Measurements from ENCODE around the gene NEURL3. TPM values are rescaled to one million over a fixed set of nuclear protein-coding genes. Genes with fewer than 3 reads are reported as not detected.

Gene NEURL3
- total RNA-seq, 2 experiments from 2014 or later, result 0.22 to 0.27 TPM

DNA sequence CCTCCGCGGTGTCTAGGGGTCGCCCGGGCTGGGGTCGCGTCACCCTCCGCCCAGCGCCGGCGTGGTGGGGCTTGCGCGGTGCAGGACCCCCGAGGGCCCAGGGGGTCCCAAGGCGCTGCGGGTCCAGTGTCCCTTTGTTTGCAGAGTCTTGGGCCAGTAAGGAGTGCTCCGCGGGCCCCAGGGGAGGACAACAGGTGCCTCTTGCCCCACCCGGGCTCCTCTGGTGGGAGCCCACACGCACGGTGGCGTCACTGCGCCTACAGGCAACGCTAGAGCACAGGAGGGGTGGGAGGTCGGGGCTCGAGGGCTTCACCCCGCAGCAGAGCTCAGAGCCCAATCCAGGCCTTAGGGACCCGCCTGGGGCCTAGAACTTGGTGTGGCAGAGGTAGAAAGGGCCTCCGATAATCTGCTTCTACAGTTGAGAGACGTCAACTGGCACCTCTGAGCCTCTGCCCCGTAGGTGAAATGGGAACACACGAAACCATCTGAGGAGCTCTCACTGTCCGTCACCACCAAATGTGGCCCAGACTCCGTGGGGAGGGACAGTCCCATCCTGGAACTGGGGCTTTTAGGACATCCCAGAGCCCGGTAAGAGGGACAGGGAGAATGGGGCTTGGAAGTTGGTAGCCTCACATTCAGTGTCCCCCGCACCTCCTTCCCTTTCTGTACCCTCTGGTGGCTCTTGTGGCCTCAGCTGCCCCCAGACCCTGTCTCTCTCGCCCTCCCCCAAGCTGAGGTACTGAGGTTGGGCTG, 32.8 kb upstream of the NEURL3 start:
- Mint-ChIP-seq H3K4me1 (peaks cover 59% of the 10 kb centered on the region), H3K4me3 (peak overlapping the region; percentile 88), H3K27ac (peak overlapping the region; percentile 98), H3K9me3 (no peaks in the 10 kb centered on the region), H3K27me3 (no peaks in the 10 kb centered on the region), H3K36me3 (ENCODE audit: low read depth) (peaks cover 33% of the 10 kb centered on the region)
- ChIA-PET CTCF (interaction anchor here (1.1 to 2.1 kb wide), 7 partner anchors 10 to 203 kb away, joined by 3 to 9 read pairs (median 5); partner anchors contain the start of gene NCAPH), POLR2A (interaction anchor here (1.2 to 2.6 kb wide), 2 partner anchors 9 to 16 kb away, joined by 4 to 25 read pairs; no protein-coding TSS in a partner anchor)
- peak; percentile 56 for DNase-seq

DNA sequence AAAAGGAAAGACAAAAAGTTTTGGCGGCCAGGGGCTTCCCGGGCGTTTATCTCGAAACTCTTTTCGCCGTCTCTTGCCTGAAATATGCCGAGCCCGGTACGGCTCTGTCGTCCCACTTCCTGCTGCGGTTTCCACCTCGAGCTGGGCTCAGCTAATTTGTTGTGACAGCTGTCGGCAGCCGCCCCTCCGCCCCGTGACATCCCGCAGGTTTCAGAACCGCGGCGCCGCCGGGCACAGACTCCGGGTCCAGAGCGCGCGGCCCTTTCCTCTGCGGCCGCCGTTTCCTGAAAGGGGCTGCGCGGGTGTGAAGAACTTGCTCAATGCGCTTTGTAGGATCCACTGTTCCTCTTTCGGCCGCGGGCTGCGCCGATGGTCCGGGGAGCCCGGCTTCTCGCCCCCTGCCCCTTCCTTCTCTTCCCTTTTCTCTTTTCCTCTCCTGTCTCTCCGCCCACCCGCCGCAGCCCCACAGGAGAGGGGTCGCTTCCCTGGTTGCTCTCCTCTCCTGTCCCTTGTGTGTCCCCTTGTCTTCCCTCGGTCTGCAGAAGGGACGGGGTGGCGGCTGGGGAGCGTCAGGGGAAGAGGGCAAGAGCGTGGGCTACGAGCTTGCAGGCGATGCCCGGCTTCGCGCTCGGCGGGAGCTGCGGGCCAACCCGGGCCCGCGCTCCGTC, 32.0 kb upstream of the NEURL3 start:
- Mint-ChIP-seq H3K9me3 (no peaks in the 10 kb centered on the region), H3K27ac (peak overlapping the region; percentile 98), H3K36me3 (ENCODE audit: low read depth) (peaks cover 26% of the 10 kb centered on the region), H3K27me3 (no peaks in the 10 kb centered on the region), H3K4me3 (peak overlapping the region; percentile 88), H3K4me1 (peaks cover 61% of the 10 kb centered on the region)
- DNase-seq, result peak; percentile 95
- POLR2A ChIA-PET, result interaction anchor here (0.7 to 2.6 kb wide), 4 partner anchors 9 to 202 kb away, joined by 3 to 25 read pairs (median 4); partner anchors contain the start of gene NCAPH
- CTCF ChIA-PET, result interaction anchor here (0.7 to 2.1 kb wide), 5 partner anchors 16 to 130 kb away, joined by 4 to 9 read pairs (median 5); no protein-coding TSS in a partner anchor

DNA sequence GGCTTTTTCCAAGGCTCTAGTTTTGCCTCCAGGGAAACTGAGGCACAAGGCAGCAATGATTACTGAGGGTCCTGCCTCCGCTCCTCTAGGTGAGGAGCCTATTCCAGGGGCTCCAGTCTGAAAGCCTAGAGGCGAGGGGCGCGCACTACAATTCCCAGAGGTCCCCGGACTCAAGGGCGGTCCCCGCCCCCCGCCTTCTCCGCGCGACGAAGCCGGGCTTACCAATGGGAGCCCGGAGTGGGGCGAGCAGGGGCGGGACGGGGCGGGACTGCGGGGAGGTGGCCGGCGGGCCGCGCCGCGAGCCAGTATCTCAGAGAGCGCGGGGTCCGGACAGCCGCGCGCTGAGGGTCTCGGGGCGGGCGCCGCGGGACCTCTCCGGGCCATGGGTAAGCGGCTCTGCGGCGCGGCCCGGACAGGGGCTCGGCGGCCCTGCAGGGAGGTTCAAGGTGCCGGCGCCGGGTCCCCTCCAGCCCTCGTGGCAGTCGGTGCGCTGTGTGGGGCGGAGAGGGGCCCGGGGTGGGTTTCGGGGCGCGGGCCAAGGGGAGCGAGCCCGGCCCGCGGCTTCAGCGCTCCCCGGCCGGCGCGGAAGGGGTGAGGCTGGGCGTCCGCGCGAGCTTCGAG, 31.4 kb upstream of the NEURL3 start, which contains the start of gene ARID5A:
ARID5A (plus strand) TSS at position 308 of the 621 bp plus-strand sequence; CDS start at position 383, 75 bp downstream.
- peaks cover 63% of the 10 kb centered on the region for H3K4me1 Mint-ChIP-seq
- peak within 1 kb of the TSS; percentile 88 for H3K4me3 Mint-ChIP-seq
- ChIA-PET CTCF (interaction anchor here (0.7 to 2.1 kb wide), 5 partner anchors 8 to 129 kb away, joined by 4 to 6 read pairs (median 4); no protein-coding TSS in a partner anchor), POLR2A (interaction anchor here (0.7 to 2.6 kb wide), 4 partner anchors 8 to 201 kb away, joined by 3 to 25 read pairs (median 4); partner anchors contain the start of gene NCAPH)
- H3K9me3 Mint-ChIP-seq, result no peaks in the 10 kb centered on the region
- no peaks in the 10 kb centered on the region for H3K27me3 Mint-ChIP-seq
- H3K36me3 Mint-ChIP-seq (ENCODE audit: low read depth), result peaks cover 21% of the 10 kb centered on the region
- peak within 1 kb of the TSS; percentile 98 for H3K27ac Mint-ChIP-seq
- peak; percentile 94 for DNase-seq

DNA sequence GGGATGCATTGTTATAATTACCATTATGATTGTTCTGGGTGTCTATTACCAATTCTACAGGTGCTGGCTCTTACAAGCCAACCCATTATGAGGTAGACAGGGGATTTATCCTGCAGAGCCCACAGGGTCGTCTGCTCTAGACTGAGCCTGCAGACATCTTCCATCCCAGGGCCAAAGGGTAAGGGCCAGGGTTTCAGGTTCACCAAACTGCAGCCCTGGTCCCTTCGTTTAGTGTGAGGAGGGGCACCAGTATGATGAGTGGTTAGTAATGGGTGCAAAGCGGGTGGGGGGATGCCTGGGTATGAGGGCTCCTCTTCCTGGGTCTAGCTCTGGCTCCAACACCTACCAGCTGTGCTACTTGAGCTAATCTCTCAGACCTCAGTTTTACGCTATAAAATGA, 30.2 kb upstream of the NEURL3 start:
- Mint-ChIP-seq H3K36me3 (ENCODE audit: low read depth) (peaks cover 16% of the 10 kb centered on the region), H3K4me3 (no peak overlapping the region), H3K9me3 (no peaks in the 10 kb centered on the region), H3K27me3 (no peaks in the 10 kb centered on the region), H3K4me1 (peaks cover 72% of the 10 kb centered on the region), H3K27ac (peak overlapping the region; percentile 74)
- ChIA-PET POLR2A (no interaction called here), CTCF (interaction anchor here (0.9 to 1.8 kb wide), 4 partner anchors 9 to 225 kb away, joined by 3 to 4 read pairs (median 4); partner anchors contain the start of gene CNNM4)
- DNase-seq, result no peak

DNA sequence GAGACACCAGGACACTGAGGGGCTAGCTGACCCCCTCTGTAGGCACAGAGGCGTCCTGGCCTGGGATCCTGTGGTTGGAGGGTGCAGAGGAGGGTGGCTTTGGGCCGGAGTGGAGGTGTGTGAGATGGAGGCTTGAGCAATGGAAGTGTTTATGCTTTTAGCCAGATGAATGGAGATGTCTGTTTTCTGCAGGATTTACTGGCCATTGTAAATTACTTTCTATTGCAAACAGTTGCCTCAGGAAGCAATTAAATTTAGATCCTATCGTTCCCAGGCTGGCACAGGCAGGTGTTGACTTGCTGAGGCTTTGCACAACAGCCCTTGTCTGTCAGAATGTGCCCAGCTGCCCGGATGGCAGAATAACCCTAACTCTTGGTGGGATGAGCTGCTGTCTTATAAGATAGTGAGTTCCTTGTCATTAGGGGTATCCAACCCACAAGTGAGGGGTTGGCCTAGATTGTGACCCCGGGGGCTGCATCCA, 29.6 kb upstream of the NEURL3 start:
- POLR2A ChIA-PET, result no interaction called here
- Mint-ChIP-seq H3K4me1 (peaks cover 71% of the 10 kb centered on the region), H3K36me3 (ENCODE audit: low read depth) (peaks cover 11% of the 10 kb centered on the region)

DNA sequence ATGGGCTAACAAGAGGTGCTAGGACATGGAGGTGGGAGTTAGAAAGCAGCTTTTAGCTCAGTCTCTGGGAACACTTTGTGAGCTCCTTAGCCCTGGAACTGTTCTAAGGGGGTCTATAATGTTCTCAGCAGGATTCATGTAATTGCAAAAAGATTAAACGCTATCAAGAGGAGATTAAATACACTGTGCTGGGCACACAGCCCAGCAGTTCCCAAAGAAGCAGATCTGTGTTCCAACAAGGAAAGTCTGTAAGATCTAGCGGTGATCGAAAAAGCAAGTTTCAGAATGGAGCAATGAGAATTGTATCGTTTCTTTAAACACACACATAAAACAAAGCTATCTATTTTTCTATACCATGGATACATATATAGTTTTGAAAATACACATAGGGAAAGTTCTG, 29.0 kb upstream of the NEURL3 start:
- H3K27me3 Mint-ChIP-seq, result no peaks in the 10 kb centered on the region
- ChIA-PET CTCF (interaction anchor here (0.5 to 1.5 kb wide), 4 partner anchors 20 to 193 kb away, joined by 3 to 4 read pairs (median 3); no protein-coding TSS in a partner anchor), POLR2A (no interaction called here)
- no peaks in the 10 kb centered on the region for H3K9me3 Mint-ChIP-seq
- H3K4me3 Mint-ChIP-seq, result no peak overlapping the region
- H3K27ac Mint-ChIP-seq, result no peak overlapping the region
- H3K4me1 Mint-ChIP-seq, result peaks cover 70% of the 10 kb centered on the region
- H3K36me3 Mint-ChIP-seq (ENCODE audit: low read depth), result peaks cover 5% of the 10 kb centered on the region
- no peak for DNase-seq

More for the DNA sequence above, 29.6 kb upstream of the NEURL3 start:
- no peaks in the 10 kb centered on the region for H3K9me3 Mint-ChIP-seq
- CTCF ChIA-PET, result interaction anchor here (1.0 to 1.8 kb wide), 4 partner anchors 9 to 226 kb away, joined by 3 to 4 read pairs (median 4); partner anchors contain the start of gene CNNM4
- H3K27me3 Mint-ChIP-seq, result no peaks in the 10 kb centered on the region
- H3K4me3 Mint-ChIP-seq, result no peak overlapping the region
- no peak for DNase-seq
- H3K27ac Mint-ChIP-seq, result no peak overlapping the region

DNA sequence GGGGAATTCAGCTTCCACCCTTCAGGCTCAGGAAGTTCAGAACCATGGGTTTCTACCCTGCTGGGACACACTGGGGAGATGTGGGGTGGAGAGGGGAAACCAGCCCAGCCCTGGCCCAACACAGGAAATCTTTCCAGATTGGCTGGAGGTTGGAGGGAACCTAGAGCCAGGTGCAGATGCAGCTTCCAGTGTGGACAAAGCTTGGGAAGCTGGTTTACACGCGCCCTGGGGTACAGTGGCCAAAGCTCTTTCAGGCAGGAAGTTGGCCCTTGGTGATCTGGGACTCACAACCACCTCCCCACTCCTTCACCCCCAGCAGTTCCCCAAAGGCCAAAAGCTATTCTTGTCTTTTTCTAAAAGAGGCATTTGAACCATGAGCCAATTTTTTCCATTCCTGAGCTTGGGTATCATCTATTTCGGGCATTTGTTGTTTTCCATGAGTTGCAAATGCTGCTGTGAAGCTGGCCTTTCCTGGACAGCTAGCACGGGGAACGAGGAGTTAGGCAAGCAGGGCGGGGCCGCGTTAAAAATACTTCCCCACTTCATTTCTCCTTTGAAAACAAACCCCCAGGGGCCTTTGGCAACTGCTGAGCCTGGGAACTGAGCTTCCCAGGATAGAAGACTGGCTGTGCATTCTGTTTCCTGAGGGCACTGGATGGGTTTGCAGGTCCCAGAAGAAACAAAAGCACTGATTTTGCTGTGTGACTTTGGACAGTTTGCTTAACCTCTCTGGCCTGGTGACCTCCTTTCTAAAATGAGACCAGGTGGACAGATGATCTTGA, 28.3 kb upstream of the NEURL3 start:
- no peak overlapping the region for H3K4me3 Mint-ChIP-seq
- ChIA-PET CTCF (interaction anchor here (0.5 to 1.5 kb wide), 6 partner anchors 19 to 193 kb away, joined by 3 to 5 read pairs (median 3); no protein-coding TSS in a partner anchor), POLR2A (interaction anchor here (1.0 kb wide), 1 partner anchor 8 kb away, joined by 3 read pairs; no protein-coding TSS in a partner anchor)
- H3K9me3 Mint-ChIP-seq, result no peaks in the 10 kb centered on the region
- H3K36me3 Mint-ChIP-seq (ENCODE audit: low read depth), result peaks cover 2% of the 10 kb centered on the region
- H3K27me3 Mint-ChIP-seq, result no peaks in the 10 kb centered on the region
- H3K27ac Mint-ChIP-seq, result no peak overlapping the region
- H3K4me1 Mint-ChIP-seq, result peaks cover 70% of the 10 kb centered on the region
- DNase-seq, result no peak

DNA sequence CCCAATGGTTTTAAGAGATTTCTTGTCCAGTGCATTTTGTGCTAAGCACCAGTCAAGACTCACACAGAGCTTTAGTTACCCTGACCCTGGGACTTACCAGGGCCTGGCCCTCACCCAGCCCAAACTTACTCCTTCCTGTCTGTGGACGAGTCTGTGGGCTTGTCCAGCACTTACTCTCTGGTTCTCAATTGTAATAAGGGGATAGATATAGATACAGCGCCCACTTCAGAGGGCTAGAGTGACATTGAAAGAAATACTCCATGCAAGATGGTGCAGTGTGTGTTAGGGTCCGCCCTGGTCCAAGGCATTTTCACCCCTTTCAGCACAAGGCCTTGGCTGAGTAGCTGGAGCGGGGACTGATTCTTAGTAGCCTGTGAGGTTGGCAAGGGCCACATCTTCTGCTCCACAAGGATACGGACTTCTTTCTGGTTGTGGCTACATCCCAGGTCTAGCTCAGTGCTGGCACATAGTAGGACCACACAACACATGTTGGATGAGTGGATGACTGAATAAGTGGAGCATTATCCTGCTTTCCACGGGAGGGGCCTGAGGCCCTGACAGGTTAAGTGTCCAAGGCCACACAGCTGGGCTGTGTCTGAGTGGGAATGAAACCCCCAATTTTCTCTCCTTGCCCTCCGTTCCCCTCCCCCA, 27.6 kb upstream of the NEURL3 start:
- no peak for DNase-seq
- CTCF ChIA-PET, result interaction anchor here (0.9 to 1.7 kb wide), 6 partner anchors 20 to 125 kb away, joined by 3 to 6 read pairs (median 3); no protein-coding TSS in a partner anchor
- POLR2A ChIA-PET, result interaction anchor here (1.0 kb wide), 1 partner anchor 9 kb away, joined by 3 read pairs; no protein-coding TSS in a partner anchor
- H3K9me3 Mint-ChIP-seq, result no peaks in the 10 kb centered on the region
- H3K27ac Mint-ChIP-seq, result no peak overlapping the region
- no peaks in the 10 kb centered on the region for H3K27me3 Mint-ChIP-seq
- no peak overlapping the region for H3K4me3 Mint-ChIP-seq
- H3K4me1 Mint-ChIP-seq, result peaks cover 74% of the 10 kb centered on the region
- H3K36me3 Mint-ChIP-seq (ENCODE audit: low read depth), result no peaks in the 10 kb centered on the region

DNA sequence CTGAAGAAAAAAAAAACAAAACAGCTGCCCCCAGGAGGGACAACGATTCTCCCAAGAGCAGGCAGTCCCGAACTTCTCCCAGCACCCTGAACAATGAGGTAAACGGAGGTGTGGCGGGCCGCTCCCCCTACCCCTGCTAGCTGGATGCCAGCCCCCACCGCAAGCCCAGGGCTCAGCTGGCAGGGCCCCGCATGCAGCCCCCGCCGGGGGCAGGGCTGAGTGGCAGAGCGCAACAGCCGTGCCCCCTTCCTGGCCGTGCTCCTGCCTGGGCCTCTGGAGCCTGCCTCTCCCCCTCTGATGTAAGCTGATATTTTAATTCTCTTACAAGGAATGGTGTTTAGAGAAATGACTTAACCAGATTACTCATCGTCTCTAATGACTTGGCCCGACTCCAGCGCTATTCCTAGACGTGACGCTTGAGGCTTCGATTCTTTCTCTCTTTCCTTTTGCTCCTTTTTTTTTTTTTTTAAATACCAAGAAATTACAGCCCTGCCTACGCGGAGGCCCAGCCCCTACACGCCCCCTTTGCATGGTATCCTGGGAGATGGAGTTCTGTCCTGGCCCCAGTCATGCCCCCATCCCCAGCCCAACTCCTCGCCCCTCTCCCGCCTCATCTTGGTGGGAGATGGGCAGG, 26.8 kb upstream of the NEURL3 start:
- ChIA-PET CTCF (interaction anchor here (0.6 to 1.7 kb wide), 10 partner anchors 20 to 1618 kb away, joined by 3 to 7 read pairs (median 3); no protein-coding TSS in a partner anchor), POLR2A (interaction anchor here (0.6 kb wide), 1 partner anchor 38 kb away, joined by 5 read pairs; no protein-coding TSS in a partner anchor)
- H3K4me1 Mint-ChIP-seq, result peaks cover 78% of the 10 kb centered on the region

DNA sequence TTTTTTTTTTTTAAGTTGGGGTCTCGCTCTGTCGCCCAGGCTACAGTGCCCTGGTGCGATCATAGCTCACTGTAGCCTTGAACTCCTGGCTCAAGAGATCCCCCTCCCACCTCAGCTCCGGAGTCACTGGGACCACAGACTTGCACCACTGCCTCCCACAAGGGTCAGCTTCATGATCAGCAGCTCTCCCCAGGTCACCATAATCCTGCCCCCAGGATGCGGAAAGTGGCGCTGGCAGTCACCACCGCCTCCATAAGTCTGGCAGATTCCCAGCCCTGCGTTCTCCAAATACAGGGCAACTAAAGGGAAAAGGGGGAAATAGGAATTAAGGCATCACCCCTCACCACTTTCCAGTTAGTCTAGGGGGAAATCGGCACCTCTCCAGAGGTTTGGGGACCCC, 26.2 kb upstream of the NEURL3 start:
- peaks cover 82% of the 10 kb centered on the region for H3K4me1 Mint-ChIP-seq
- no peaks in the 10 kb centered on the region for H3K9me3 Mint-ChIP-seq
- no peak overlapping the region for H3K27ac Mint-ChIP-seq
- no peak for DNase-seq
- peak overlapping the region; percentile 70 for H3K4me3 Mint-ChIP-seq
- ChIA-PET CTCF (interaction anchor here (0.6 to 1.7 kb wide), 7 partner anchors 19 to 307 kb away, joined by 3 to 7 read pairs (median 5); no protein-coding TSS in a partner anchor), POLR2A (no interaction called here)
- H3K36me3 Mint-ChIP-seq (ENCODE audit: low read depth), result no peaks in the 10 kb centered on the region
- no peaks in the 10 kb centered on the region for H3K27me3 Mint-ChIP-seq

More for the DNA sequence above, 26.8 kb upstream of the NEURL3 start:
- H3K9me3 Mint-ChIP-seq, result no peaks in the 10 kb centered on the region
- no peaks in the 10 kb centered on the region for H3K36me3 Mint-ChIP-seq (ENCODE audit: low read depth)
- H3K27ac Mint-ChIP-seq, result peak overlapping the region; percentile 84
- DNase-seq, result peak; percentile 79
- peak overlapping the region; percentile 70 for H3K4me3 Mint-ChIP-seq
- no peaks in the 10 kb centered on the region for H3K27me3 Mint-ChIP-seq

Measured in activated CD4-positive, alpha-beta T cell treated with anti-CD3 and anti-CD28 coated beads, Interleukin-2, amount 10 ng/mL, durations not matched to agents 7 days and 5 days (primary cell).